GM21526 (cell line): ENCODE data around the gene GLYAT.

Source experiments
- ATAC-seq: cut with Tn5 transposase; IDR thresholded peaks from one replicate; pipeline ENCODE4 v1.9.1; 2021; ENCODE audit warnings: moderate library complexity; ENCODE audit not compliant: unreplicated experiment, low FRiP score

Gene GLYAT

DNA sequence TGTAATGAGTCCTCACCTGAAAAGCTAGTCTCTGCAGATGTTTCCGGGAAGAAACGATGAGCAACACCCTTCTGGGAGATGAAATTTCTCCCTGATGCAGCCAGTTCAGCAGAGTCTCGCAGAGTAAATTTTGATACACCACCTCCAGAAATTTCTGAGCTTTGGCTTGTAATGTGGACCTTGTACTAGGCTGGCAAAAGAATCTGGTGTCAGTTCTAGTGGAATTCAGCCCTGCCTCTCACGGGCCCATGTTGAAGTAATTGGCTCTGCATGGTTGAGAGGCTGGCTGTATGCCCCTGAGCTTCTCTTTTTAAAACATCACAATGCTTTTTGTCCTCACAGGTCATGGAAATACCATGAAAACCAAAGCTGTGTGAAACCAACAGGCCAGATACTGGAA lies at the start of gene GLYAT:
Gene GLYAT, minus strand, starts transcription at position 125 of the 400 bp plus-strand sequence. CDS start 7,447 bp downstream, outside the sequence.
- no peak for ATAC-seq

DNA sequence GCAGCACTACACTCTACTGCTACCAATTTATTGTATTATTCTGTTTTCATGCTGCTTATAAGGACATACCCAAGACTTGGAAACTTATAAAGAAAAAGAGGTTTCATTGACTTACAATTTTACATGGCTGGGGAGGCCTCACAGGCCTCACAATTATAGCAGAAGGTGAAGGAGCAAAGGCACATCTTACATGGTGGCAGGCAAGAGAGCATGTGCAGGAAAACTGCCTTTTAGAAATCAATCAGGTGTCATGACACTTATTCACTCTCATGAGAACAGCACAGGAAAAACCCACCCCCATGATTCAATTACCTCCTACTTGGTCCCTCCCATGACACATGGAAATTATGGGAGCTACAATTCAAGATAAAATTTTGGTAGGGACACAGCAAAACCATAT lies 49.6 kb upstream of the GLYAT start:
- no peak for ATAC-seq

- no peak for ATAC-seq
These were observed 48.8 kb upstream of the GLYAT start for GRCh38 chr11:58780578-58780977.

- no peak for ATAC-seq
These were observed 45.4 kb upstream of the GLYAT start for GRCh38 chr11:58776891-58777710.

- ATAC-seq: no peak
These were observed 43.4 kb upstream of the GLYAT start for GRCh38 chr11:58775066-58775708.

DNA sequence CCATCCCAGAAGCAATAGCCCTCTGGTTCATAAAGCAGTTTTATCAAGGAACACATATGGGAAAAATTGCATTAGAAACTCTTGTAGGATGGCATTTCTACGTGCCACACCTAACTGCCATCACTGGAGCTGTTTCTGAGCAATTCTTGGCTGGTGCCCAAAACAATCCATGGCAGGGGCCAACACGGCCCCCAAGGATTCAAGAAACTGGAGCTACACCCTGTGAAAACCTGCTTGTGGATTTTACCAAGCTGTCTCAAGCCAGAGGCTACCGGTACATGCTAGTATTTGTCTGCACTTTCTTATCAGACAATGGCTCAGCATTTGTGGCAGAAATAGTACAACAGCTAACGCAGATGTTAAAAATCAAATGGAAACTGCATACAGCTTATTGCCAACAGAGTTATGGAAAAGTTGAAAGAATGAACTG lies 42.4 kb upstream of the GLYAT start:
- no peak for ATAC-seq

GRCh38 chr11:58773337-58773736 lies 41.6 kb upstream of the GLYAT start:
- no peak for ATAC-seq

DNA sequence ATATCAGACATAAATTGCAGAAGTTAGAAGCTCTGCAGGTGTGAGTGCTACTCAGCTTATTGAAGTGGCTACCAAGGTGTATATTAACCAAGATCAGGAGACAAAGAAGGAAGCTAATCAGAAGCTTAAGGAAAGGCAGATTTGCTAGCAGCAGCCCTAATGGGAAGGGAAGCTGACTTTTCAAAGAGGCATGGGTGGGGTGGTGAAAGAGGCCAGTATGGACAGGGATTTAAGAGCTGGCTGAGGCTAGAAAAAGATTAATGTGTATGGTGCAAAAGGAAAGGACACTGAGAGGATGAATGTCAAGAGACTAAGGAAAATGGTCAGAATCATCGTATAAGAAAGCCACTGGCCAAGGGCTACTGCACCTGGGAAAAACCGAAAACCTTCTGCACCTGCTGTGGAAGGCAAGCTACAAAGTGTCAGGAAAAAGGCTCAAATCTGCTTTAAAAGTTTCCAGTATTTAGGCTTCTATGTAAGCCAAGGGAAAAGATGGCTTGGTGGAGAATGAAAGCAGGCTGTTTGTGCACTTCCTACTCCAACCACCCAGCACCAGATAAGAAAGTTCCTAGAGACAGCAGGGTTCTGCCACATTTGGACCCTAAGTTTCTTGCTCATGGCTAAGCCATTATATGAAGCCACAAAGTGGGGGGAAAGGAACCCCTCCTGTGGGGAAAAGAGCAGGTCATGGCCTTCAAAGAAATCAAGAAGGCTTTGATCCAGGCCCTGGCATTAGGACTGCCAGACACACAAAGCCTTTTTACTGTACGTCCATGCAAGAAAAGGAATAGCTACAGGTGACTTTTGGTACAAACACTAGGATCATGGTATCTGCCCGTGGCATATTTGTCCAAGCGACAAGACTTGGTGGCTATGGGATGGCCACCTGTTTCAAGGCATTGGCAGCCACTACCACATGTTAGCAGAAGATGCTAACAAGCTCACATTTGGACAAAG lies 40.9 kb upstream of the GLYAT start:
- no peak for ATAC-seq

- ATAC-seq: no peak
These were observed 39.7 kb upstream of the GLYAT start for GRCh38 chr11:58771458-58771855.

DNA sequence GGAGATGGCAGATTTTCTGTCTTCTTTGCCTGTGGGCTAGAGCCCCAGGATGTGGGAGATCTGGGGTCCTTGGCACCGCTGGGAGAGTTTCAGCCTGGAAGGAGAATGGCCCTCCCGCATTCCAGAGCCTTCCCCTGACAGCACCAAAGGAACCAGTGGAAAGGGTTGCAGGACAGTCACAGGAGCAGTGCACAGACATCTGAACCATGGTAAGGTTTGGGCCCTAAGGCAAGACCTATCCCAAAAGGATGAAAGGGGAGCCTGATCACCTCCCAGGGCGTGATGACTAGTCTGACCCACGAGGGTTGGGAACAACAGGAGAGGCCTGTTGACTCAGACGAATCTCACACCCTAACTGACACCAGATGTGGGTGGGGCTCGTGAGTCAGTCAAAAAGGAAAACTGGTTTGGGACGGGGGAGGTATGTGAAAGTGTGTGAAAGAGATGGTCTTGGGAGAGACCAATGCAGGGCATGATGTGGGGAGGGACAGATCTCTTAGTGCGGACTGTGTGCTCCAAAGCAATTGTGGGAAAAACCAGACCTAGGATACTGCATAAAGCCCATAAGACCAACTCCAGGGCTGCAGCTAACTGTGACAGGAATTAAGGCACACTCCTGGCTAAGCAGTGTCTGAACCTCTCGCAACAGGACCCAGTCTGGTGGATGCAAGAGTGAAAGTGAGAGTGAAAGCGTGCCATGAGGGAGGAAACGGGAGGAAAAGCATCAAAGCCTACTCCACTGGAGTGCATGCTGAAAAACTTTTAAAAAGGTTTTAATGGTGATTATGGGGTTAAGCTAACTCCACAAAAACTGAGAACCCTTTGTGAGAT lies 39.1 kb upstream of the GLYAT start:
- no peak for ATAC-seq

DNA sequence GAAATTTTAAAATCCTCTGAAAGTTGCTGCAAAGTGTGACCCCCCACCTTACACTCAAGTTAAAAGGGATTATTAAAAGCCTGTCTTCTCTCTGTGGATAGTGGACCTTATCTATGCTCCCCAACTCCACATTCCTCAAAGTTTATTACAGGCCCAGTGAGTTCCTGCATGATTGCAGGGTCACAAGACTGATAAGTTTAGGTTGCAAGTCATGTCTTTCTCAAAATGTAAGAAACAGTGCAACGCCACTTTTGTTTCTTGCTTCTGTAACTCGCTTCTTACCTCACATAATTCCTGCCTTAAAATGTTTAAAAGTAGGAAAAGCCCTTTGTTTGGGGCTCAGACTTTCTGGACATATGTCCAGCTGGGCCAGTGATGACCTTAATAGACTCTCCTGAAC lies 38.4 kb upstream of the GLYAT start:
- no peak for ATAC-seq

DNA sequence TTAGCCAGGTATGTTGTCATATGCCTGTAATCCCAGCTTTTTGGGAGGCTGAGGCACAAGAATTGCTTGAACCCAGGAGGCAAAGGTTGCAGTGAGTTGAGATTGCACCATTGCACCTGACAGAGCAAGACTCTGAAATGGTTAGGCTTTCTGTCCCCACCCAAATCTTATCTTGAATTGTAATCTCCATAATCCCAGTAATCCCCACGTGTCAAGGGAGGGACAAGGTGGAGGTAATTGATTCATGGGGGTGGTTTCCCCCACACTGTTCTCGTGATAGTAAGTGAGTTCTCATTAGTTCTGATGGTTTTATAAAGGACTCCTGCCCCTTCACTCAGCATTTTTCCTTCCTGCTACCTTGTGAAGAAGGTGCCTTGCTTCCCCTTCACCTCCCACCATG lies 37.6 kb upstream of the GLYAT start:
- ATAC-seq: no peak

- no peak for ATAC-seq
These were observed 36.4 kb upstream of the GLYAT start for GRCh38 chr11:58768137-58768536.

GRCh38 chr11:58765078-58765477 lies 33.3 kb upstream of the GLYAT start:
- ATAC-seq: no peak

DNA sequence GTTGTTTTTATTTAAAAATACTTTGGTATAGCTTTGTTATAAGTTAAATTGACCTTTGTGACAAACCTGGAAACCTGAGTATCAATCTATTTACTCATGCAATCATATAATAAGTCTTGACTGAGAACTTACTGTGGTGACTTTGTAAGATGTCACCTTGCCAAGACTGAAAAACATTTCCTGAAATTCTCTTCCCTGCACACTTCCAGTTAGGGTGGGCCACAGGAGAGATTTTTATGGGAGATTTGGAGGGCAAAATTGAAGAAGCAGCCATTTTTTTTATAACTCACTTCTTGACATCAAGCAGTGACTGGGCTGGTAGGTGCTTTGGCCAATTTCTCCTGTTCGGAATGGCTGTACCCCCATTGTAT lies 31.4 kb upstream of the GLYAT start:
- no peak for ATAC-seq

DNA sequence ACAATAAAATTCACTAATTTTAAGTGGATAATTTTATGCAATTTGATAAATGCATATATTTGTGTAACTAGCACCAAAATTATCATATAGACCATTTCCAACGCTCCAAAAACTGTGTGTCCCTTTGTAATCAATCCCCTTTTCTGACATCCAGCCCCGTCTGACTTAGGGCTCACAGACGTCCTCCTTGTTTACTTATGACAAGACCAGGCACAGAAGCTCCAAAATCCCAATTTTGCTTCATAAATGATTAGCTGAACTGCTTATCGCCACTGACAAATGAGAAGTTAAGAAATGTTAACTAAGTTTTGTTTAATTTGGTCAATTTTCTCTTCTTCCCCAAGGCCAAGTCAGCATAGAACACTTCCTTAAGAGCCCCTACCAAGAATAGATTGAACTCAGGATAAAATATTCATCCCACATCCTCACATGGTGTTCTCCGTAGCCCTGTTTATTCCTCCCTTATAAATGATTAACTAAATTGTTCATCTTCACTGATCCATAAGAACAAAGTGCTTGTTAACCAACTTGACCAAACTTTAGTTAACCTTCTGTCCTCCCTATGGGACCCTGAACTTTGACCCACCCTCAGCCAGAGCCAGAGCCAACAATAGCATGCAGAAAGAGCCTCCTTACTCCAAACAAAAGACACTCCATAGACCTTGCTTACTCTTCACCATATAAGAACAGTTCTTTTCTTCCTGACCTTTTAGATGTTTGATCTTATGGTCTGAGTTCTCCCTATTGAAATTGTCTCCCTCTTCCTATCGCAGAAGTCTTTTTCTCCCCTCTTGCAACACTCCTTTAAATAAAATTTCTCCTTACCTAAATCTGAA lies 30.8 kb upstream of the GLYAT start:
- ATAC-seq: no peak

DNA sequence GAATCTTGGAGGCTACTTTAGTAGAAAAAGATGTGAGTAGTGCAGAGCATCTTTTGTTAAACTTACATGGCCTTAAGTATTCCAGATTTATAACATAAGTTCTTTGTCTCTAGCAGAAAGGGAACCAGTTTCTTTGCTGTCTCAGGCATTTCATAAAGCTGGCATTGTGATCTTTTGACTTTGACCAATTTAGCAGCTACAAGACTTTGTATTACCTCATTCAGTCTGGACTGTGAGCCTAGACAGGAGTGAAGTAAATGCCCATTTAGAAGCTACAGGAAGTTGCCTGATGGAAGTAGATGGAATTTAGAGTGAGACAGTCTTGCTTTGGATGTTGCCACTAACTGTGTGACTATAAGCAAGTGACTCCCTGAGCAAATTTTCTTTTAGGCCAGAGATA lies 25.7 kb upstream of the GLYAT start:
- ATAC-seq: no peak

DNA sequence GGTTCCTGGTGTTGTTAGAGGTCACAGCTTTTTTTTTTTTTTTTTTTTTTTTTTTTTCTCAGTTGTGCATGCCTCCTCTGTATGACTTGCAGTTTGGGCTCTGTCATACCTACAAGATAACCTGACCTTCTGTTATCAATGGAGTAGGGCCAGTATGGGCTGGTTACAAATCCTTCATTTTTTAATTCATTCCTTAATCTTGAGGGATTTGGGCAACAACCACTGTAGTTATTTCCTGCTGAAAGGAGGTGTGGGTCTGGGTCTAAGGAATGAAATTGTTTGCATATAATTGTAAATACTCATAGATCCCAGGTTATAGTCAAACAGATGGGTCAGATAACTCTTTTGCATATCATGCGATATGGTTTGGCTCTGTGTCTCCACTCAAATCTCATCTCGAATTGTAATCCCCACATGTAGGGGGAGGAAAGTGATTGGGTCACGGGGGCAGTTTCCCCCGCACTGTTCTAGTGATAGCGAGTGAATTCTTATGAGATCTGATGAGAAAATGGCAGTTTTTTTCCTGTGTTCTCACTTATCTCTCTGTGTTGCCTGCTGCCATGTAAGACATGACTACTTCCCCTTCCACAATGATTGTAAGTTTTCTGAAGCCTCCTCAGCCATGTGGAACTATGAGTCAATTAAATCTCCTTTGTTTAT lies 14.1 kb upstream of the GLYAT start:
- no peak for ATAC-seq
